GM18858 (cell line): ENCODE data around the gene SPCS3.
"Not testable (repeated sequence)": the region's sequence is repeated elsewhere in the genome, so short reads cannot be mapped to it uniquely, and the experiment has no call there.

Source experiments
- ATAC-seq: cut with Tn5 transposase; IDR thresholded peaks from one replicate; pipeline ENCODE4 v1.9.1; 2021; ENCODE audit not compliant: unreplicated experiment

Gene SPCS3

DNA sequence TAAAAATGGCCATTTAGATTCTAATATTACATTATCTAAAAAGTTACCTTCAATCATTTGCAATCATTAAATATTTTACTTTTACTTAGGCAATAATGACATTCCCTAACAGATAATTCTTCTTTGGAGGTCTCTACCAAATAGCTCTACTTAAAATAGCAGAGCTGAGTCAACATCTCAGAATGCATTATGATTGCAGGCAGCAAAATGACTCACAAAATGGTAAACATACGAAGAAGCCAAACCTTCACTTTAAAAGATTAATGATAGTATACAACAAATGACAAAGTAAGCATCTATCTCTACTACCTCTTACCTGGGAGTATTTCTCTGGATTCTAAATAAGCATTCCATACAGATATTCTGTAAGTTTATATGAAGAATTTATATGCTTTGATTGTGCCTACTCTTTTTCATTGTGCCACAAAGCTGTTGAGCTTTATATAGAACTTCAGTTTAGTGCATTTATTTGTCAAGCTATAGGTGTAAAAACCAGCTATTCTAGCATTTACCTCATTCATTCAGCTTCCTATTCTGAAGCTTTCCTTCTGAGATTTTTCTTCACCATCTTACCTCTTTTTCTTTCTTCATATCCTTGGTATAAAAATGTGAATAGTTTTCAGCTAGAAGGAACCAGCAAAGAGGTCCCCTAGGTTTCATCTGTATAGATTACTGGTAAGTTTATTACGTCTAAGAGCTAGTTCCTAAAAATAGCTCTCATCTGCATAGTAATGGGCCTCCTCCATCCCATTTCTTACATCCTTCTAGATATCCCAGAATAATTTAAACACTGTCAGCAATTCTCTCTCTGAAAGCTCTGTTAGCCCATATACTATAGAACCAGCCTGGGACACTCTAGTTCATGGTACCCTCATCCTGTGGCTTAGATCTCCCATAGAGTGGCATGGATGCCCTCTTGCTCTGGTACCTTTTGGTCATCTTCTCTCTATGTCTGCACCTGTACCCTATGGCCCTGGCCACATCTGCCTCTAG lies 17.2 kb upstream of the SPCS3 start:
- ATAC-seq: no peak

DNA sequence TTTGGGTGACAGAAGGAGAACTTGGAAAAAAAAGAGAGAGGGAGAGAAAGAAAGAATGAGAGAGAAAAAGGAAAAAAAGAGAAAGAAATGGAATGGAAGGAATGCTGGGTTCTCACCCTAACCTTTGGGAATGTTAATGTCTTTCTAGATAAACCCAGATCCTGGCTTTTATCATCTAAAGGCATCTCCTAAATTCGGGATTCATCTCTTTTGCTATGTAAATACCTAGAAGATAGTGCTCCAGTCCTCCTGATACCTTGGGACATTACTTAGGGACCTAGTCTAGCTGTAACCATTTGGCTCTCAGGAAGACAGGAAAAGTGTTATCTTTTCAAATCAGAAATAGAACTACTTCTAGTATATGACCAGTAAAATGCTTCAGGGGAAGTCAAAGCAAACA lies 15.8 kb upstream of the SPCS3 start:
- no peak for ATAC-seq

DNA sequence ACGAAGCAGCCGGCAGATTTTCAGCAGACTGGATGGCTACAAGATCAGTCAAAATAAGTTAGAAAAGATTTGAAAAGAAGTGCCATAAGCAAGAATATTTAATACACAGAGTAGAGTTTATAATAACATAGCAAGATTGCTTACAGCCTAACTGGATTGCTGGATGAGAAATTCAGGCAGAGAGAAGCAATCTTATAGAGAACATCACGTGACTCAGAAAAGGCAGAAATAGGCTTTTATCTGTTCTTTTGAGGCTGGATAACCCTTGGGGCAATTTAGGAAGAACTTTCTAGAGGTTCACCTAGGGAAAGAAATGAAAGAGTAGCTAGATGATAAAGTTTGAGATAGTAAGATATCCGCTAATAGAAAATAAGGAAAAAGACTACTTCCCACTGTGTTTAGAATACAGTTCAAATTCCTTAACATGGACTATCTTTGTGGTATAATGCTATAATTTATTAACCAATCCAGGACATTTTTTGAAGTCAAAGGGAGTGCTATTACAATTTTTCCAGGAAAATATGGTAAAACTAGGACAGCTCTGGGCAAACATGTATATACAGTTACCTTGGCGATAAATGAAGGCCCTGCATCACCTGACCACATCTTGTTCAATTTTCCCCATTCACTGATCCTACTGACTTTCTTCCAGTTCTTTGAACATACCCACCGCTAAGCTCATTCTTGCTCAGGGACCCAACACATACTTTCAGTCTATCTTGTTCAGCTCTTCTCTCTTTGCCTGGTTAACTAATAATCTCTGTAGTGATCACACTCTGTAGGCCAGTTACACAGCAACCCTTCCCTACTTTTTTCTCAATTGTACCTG lies 12.7 kb upstream of the SPCS3 start:
- ATAC-seq: no peak

DNA sequence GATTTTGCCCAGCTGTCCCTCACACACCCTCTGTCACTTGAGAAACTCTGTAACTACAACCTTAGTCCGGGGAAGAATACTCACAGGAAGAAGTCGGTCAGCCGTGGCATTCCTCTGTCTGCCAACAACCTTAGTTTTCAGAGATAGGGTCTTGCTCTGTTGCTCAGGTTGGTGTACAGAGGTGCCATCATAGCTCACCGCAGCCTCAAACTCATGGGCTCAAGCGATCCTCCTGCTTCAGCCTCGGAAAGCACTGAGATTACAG lies 12.2 kb upstream of the SPCS3 start:
- no peak for ATAC-seq

DNA sequence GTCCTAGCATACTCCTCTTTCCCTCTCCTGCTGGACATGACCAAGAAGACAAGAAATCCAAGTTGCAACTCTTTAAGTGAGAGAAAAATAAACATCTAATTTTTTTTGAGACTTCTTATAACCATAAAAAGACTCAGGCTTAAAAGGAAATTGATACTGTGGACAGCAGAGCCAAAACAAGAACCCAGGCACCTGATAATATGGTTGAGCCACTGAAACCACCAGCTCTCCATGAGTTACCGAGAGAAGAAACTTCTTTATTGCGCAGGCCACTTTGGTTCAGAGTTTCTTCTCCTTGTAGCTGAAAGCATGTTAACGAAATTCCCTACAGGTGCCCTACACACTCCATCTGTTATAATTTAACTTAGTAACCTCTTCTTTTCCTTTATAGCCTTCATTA lies 11.3 kb upstream of the SPCS3 start:
- peak; percentile 37 for ATAC-seq

DNA sequence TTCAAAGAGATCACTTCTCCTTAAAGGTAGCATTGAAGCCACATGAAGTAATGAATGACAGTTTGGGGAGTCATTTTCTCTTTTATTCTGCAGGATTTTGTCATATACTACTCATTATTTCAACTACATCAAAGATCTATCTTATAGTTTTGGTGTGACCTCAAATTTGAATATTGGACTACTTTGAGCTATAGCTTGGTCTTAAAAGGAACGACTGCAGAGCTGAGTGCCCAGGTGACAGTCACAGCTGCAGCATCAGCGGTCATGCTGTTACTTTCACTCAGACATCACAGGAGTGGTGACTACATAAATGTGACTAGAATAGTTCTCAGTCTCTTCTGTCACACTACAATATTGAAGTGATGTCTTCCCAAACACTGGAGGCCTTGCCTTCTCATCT lies 10.7 kb upstream of the SPCS3 start:
- peak; percentile 98 for ATAC-seq

DNA sequence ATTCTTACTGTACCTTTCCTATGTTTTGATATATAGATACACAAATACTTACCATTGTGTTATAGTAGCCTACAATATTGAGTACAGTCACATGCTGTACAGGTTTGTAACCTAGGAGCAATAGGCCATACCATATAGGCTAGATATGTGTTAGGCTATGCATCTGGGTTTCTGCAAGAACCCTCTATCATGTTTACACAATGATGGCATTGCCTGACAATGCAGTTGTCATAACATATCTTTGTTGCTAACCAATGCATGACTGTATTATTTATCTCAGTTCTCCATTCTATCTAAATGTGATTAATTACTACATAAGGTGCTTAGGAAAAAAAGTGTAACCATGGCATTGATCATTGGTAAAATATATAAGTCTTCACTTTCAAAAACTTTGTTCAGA lies 10.0 kb upstream of the SPCS3 start:
- ATAC-seq: no peak

DNA sequence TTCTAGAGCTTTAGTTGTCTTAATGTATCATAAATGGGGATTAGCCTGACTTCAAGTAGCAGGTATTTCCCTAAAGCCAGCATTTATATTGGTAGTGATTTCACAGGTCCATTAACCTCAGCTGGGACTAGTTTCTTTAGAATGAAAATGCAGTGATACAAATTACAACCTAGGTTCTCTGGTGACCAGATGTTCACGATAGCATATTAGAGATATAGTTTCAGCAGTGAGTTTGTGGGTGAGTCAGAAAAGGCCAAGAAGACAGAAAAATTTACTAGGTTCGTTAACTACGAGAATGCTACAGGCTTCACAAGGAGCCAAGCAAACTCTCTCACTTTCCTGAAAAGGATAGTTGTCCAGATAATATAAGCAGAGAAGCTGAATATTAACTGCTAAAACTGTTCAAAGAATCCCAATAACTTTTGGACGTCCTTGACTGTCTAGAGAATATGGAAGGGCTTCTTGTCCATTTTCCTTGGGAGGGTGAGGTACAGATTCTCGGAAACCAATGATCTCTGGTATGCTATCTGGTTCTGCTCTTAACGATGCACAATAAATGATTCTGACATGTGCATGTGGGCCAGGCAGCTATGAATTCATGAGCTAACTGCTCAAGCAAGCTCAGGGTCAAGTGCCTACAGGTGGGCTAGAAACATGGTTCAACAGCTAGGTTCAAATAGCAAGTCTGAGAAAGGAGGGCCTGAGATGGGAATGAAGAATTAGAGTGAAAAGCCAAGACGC lies 6.0 kb upstream of the SPCS3 start:
- no peak for ATAC-seq

DNA sequence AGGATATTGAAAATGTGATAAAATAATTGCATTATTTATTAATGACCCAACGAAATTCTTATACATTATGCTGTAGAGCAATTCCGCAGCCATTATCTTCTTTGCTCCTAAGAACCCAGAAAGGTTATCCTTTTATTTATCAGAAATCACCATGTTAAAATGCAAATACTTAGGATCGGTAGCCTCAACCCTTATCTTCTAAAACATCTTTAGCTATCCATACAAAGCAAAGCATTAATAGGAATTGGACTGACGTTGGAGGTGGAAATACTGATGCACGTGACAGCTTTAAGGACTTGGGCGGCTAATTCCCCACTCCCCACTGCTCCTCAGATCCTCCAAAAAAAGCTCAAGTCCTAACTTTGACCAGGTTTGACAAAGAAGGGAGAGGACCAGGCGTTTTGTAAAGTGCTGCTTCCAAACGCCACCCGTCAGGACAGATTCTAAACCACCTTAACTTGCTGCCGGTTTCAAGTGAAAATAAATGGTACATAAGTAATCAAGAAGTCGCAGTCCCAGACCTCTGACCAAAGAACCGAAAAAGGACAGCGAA lies 539 bp upstream of the SPCS3 start:
- no peak for ATAC-seq

DNA sequence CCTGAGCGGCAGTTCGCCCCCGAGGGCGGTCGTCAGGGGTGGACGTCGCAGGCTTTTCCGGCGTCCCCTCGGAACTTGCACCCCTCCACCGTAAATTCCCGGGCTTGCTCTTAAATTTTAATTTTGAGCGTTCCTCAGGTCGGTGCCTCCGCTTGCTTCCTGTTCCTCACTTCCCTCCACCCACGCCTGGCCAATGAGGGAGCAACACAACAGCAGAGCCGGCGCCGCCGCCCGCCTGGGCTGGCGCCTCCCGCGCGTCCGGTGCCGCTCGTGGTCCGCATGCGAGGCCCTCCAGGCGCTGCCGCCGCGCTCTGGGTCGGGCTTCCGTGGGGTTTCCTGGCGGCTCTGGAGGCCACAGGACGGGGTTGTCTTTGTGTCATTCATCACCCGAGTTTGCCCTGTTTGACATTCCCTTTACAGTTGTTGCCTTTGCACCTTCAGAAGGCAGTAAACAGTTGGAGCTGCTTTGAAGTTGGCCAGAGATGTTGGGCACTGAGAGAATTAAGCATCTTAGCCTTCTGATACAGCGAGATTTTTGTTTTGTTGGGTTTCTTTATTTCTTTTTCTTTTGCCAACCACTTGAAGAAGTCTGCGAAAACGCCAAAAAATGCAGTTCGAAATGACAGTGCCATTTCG lies 692 bp downstream of the SPCS3 start:
- ATAC-seq: peak; percentile 62

DNA sequence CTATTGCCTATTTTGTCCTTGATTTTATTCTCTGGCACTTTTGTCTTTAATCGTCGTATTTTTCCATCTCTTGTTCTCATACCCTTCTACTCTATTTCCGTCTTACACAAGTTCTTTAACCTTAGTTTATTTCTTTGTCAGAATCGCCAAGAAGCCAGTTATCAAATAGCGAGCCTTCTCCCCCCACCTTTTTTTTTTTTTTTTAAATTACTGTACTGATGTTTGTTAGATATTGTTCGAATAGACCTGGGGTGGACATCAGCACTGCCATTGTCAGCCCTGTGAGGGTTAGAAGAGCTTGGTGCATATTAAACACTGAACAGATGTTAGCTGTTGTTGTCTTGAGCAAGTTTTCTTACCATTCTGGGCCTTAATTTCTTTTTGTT lies 1.2 kb downstream of the SPCS3 start:
- ATAC-seq: no peak

DNA sequence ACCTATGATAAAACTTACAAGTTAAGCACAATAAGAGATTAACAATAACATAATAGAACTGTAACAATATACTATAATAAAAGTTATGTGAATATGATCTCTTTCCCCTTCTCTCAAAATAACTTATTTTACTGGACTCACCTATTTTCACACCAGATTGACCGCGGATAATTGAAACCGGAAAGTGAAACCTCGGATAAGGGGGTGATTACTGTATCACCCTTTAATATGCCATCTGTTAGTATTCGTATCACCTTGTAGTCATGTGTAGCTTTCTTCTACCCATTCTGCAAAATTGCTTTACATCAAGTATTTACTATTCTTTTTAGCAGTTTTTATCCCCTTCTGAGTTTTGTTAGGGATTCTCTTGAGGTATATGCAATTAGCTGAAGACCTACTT lies 1.8 kb downstream of the SPCS3 start:
- ATAC-seq: no peak

DNA sequence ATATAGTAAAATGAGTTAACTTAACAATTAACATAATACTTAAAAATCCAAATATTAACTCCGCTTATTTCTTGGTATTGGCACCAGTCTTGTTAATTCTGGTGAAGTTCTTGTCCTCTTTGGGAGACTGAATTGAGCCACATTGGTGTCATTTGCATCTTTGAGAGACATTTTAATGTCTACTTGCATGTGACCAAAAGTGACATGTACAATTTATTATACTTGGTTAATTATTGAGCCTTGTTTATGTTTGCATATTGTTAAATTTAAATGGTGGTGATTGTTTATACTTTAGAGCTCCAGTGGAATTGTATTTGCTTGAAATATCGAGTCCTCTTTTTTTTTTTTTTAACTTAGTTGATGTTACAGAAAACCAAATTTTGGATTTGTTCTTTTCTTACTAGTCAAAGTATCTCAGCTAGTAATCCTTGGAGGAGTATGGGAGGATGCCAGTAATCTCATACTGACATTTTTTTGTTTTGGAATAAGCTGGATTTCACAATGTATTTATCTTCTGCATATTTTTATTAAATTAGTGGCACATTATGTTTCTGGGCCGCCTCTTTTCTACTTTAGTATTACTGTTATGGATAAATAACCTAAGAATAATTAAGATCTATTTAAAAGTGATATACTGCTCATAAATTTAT lies 3.9 kb downstream of the SPCS3 start:
- ATAC-seq: no peak

DNA sequence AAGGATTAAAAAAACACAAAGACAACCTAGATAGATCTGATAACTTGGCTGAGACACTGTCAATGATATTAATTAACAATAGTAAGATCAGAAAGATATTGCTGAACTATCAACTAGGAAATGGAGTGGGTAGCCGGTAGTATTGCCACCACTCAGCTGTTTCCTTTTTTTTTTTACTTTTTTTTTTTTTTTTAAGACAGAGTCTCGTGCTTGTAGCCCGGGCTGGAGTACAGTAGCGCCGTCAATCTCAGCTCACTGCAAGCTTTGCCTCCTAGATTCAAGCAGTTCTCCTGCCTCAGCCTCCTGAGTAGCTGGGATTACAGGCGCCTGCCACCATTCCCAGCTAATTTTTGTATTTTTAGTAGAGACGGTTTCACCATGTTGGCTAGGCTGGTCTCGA lies 5.1 kb downstream of the SPCS3 start:
- not testable (repeated sequence) for ATAC-seq

DNA sequence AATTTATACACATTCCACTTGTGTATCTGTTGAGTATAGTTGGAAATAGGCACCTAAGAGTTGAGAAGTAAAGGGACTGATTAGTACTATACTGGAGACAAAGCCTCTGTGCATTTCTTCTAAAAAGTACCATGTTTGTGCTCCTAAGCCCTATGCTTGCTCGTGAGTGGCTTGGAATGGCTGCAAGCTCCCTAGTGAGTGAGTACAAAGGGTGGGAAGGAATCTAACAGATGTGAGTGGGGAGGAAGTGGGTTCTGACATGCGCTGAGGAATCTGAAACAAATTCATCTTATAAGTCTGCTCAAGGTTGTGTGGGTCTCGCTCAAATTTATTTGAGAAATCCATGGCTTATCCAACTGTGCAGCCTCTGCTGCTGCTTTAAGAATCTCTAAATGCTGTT lies 13.3 kb downstream of the SPCS3 start:
- ATAC-seq: no peak

DNA sequence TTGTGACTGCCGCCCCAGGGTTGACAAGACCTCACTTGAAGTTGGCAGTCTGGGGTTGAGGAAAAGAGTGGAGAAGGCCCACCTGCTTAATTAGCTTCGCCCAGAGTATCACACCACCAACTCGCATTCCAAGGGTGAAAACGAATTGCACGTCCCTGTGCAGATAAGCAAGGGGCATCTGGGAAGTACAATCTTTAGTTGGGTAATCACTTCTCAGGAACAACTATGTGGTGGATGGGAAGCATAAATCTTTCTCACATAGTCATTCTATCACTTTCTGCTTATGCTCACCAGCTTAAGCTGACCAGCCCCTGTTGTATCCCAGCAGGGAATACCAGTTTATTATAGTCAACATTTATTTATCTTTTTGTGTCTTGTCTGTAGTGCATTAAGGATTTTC lies 14.3 kb downstream of the SPCS3 start:
- no peak for ATAC-seq

DNA sequence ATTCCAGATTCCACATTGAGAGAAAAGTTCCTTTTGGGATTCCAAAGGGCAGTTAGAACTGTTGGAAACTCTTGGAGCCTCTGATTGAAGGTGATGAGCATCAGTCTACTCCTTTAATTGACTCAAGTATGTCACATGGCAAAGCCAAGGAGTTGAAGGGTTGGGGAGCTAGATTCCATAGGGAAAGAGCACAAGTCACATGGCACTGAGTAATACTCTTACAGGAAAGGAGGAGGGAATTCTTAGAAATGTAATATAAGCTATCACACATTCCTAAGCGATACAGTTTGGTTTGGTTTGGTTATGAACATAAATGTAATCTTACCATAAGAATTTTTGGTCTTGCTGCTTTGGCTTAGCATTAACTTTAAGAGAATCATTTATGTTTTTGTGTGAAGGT lies 15.7 kb downstream of the SPCS3 start:
- ATAC-seq: no peak

DNA sequence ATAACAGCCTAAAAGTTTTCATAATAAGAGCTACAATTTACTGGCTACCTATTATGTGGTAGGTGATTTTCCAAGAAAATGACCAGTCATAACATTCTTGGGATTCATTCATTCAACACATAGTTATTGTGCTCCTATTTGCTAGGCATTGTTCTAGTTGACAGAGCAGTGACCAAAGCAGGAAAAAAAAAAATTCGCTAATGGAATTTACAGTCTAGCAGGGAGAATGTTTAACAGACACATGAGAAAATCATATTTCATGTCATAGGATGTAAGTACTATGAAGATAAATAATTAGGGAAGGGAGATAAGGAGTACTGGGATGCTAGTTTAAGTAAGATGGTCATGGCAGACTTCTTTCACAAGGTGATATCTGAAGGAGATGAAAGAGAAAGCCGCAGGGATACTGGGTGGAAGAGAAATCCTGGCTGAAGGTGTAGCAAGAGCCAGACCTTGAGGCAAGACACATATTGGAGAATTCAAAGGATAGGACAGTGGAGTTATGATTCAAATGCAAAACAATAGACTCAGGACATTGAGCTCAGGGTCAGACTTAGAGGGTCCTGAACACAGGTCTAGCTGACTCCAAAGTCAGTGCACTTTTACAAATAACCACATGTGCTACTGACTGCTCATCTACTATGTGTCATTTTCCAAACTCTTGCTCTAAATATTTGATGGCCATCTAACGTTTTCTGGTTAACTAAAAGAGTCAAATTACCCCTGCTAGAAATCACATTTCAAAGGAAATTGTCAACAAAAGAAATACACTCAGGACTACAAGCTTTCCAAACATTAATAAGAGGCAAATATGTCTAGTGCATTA lies 20.4 kb downstream of the SPCS3 start:
- no peak for ATAC-seq

DNA sequence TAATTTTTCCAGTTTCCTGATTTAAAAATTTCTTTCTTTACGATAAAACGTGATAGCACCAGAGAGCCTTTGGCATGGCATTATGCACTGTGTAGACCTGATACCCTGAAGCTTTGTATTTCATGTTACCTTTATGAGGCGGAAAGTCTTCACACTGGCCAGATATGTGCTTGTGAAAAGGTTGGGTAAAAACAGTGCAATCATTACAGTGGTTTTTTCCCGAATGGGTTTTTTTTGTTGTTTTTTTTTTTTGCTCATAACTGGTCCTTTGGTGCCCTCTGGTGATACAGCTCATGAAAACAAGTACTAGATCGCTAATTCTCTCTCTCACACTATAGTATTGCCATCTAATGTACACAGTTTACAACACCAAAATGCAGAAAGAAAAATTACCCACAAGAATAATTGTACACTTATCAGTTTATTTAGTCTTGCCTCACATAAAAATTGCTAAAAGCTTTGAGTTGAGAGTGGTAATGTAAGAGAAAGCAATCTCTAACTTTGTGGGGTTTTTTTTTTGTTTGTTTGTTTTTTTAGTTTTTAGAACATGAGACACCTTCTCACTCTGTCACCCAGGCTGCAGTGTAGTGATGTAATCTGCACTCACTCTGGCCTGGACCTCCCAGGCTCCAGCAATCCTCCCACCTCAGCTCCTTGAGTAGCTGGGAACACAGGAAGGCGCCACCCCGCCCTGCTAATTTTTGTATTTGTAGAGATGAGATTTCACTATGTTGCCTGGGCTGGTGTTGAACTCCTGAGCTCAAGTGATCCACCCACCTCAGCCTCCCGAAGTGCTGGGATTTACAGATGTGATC lies 21.3 kb downstream of the SPCS3 start:
- peak; percentile 72 for ATAC-seq
